PC-3 (cell line): ENCODE data around the gene TGFBR3. TPM values are rescaled to one million over a fixed set of nuclear protein-coding genes. Genes with fewer than 3 reads are reported as not detected.

Experiments used
- ATAC-seq: fragments of 200-7000 bp; cut with Tn5 transposase; 2 replicates; pipeline ENCODE4 v1.9.1; 2020; ENCODE audit warnings: mild to moderate bottlenecking, moderate library complexity
- BruUV-seq: library from RNA; stranded (reverse); fragments of 400-500 nt; replicated peaks from 2 replicates; lab custom pipeline; 2021; lab: Mats Ljungman, UMichigan
- CTCF ChIA-PET: fragments of 300-600 bp; sonication (Branson Sonifier 250); formaldehyde crosslinking; loops from one replicate; lab custom pipeline; 2022; ENCODE audit warnings: antibody characterized with exemption; lab: Charles Lee
- POLR2A ChIA-PET: fragments of 300-600 bp; sonication (Branson Sonifier 250); formaldehyde crosslinking; loops from one replicate; lab custom pipeline; 2022; ENCODE audit warnings: antibody characterized with exemption; ENCODE audit not compliant: unreplicated experiment; lab: Charles Lee
- DNase-seq: peaks from one replicate; pipeline ENCODE4 v3.0.0-alpha.2; 2015
- H2AFZ ChIP-seq: fragments of 300-600 bp; sonication (generic); 2 replicates; pipeline ENCODE4 v1.6.0; 2016; ENCODE audit warnings: antibody characterized with exemption, low read length
- H3F3A ChIP-seq: fragments of 300-600 bp; sonication (generic); one replicate; pipeline ENCODE4 v1.6.0; 2017; ENCODE audit warnings: antibody characterized with exemption, low read length, control low read depth, mild to moderate bottlenecking; ENCODE audit not compliant: unreplicated experiment
- H3K27ac ChIP-seq: fragments of 300-600 bp; sonication (generic); 2 replicates; pipeline ENCODE4 v1.5.1; 2016; ENCODE audit warnings: mild to moderate bottlenecking, low read length
- H3K27me3 ChIP-seq: fragments of 300-600 bp; sonication (generic); 2 replicates; pipeline ENCODE4 v1.6.1; 2016; ENCODE audit warnings: low read length, mixed read lengths
- H3K36me3 ChIP-seq: fragments of 300-600 bp; sonication (generic); 2 replicates; pipeline ENCODE4 v1.6.1; 2016; ENCODE audit warnings: low read depth, mixed run types, low read length, mixed read lengths
- H3K4me1 ChIP-seq: fragments of 300-600 bp; sonication (generic); 2 replicates; pipeline ENCODE4 v1.5.1; 2016; ENCODE audit warnings: low read length; ENCODE audit not compliant: insufficient read depth
- H3K4me2 ChIP-seq: fragments of 300-600 bp; sonication (generic); 2 replicates; pipeline ENCODE4 v1.6.0; 2016; ENCODE audit warnings: low read length
- H3K4me3 ChIP-seq: fragments of 300-600 bp; sonication (generic); 2 replicates; pipeline ENCODE4 v1.5.1; 2016; ENCODE audit warnings: mild to moderate bottlenecking, low read length, mixed read lengths
- H3K79me2 ChIP-seq: fragments of 300-600 bp; sonication (generic); 2 replicates; pipeline ENCODE4 v1.6.1; 2017; ENCODE audit warnings: low read length, mixed read lengths
- H3K9ac ChIP-seq: fragments of 300-600 bp; sonication (generic); 2 replicates; pipeline ENCODE4 v1.6.0; 2016; ENCODE audit warnings: mild to moderate bottlenecking, low read length
- H3K9me2 ChIP-seq: fragments of 300-600 bp; sonication (generic); replicated peaks from 2 replicates; pipeline ENCODE4 v1.6.1; 2016; ENCODE audit warnings: mixed run types, low read length, mixed read lengths
- H3K9me3 ChIP-seq: fragments of 300-600 bp; sonication (generic); 2 replicates; pipeline ENCODE4 v1.6.1; 2016; ENCODE audit warnings: low read length, mixed read lengths
- H4K20me1 ChIP-seq: fragments of 300-600 bp; sonication (generic); 2 replicates; pipeline ENCODE4 v1.6.1; 2016; ENCODE audit warnings: low read length, mixed read lengths
- CTCF ChIP-seq: fragments of 300-600 bp; sonication (generic); conservative IDR thresholded peaks from 2 replicates; pipeline ENCODE4 v1.5.1; 2017; ENCODE audit warnings: antibody characterized with exemption, low read depth, mild to moderate bottlenecking, low read length
- EZH2 ChIP-seq: fragments of 300-600 bp; sonication (generic); IDR thresholded peaks from one replicate; pipeline ENCODE4 v1.6.1; 2017; ENCODE audit warnings: antibody characterized with exemption, mild to moderate bottlenecking, low read length; ENCODE audit not compliant: unreplicated experiment
- EZH2phosphoT487 ChIP-seq: fragments of 300-600 bp; sonication (generic); IDR thresholded peaks from 2 replicates; pipeline ENCODE4 v1.6.1; 2018; ENCODE audit warnings: mild to moderate bottlenecking, antibody characterized with exemption, low read length, borderline replicate concordance
- intact Hi-C: fragments of 100-400 bp; cut with micrococcal nuclease; formaldehyde crosslinking; loops from 2 replicates; pipeline ENCODE4 v1.9.0; 2023
- total RNA-seq: library from RNA; depleted of rRNA; stranded (reverse); fragments of >200 nt; gene quantifications from 2 replicates; pipeline ENCODE4 v1.2.3, GENCODE V29; 2014

TGFBR3 gene
- total RNA-seq, 1 experiment from 2014 or later, result 2.8 TPM

DNA sequence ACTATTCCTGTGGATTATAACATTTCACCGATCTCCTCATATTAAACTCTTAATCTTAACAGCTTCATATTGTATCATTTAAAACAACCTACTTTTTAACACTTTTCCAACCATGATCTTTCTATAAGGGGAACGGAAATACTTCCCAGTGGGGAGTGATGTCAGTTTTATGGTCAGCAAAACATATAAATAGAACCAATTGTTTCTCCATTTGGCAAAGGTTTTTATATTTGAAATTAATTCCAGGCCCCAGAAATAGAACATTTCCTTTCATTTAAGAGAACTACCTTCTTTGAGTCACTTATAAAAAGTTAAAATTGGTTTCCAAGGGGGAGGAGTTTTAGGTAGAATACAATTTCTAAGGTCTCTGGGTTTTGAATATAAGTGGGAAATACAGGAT, 189.6 kb downstream of the TGFBR3 start:
- Histone ChIP-seq H4K20me1 (no peaks in the 10 kb centered on the region), H3K4me3 (no peak overlapping the region), H3K4me2 (no peak overlapping the region), H2AFZ (no peak overlapping the region), H3K36me3 (no peaks in the 10 kb centered on the region), H3K9me3 (no peaks in the 10 kb centered on the region), H3K9ac (no peak overlapping the region), H3F3A (no peaks in the 10 kb centered on the region), H3K27me3 (no peaks in the 10 kb centered on the region), H3K79me2 (no peaks in the 10 kb centered on the region), H3K27ac (no peak overlapping the region), H3K4me1 (no peaks in the 10 kb centered on the region), H3K9me2 (no peaks in the 10 kb centered on the region)
- CTCF ChIA-PET, result no interaction called here
- BruUV-seq, result no TSS peak
- POLR2A ChIA-PET, result interaction anchor here (0.5 kb wide), 1 partner anchor 1589 kb away, joined by 4 read pairs; no protein-coding TSS in a partner anchor
- TF ChIP-seq CTCF, result no peak
- TF ChIP-seq EZH2phosphoT487, result no peak
- TF ChIP-seq EZH2, result no peak
- no peak for ATAC-seq
- no peak for DNase-seq
- intact Hi-C loops, result loop anchor here (10.0 kb wide), 1 partner anchor 142 kb away; no protein-coding TSS in a partner anchor

- no peak overlapping the region for H3K9ac ChIP-seq
- ATAC-seq (no peak; the same call in 1 of the 2 replicates), DNase-seq (no peak)
- H4K20me1 ChIP-seq, result no peaks in the 10 kb centered on the region
- ChIA-PET POLR2A (no interaction called here), CTCF (no interaction called here)
- TF ChIP-seq EZH2phosphoT487 (no peak), CTCF (no peak), EZH2 (no peak)
- H3K4me3 ChIP-seq, result no peak overlapping the region
- H3K9me2 ChIP-seq, result no peaks in the 10 kb centered on the region
- BruUV-seq, result no TSS peak
- no peaks in the 10 kb centered on the region for H3K9me3 ChIP-seq
- intact Hi-C loops, result loop anchor here (10.0 kb wide), 1 partner anchor 139 kb away; no protein-coding TSS in a partner anchor
- no peaks in the 10 kb centered on the region for H3K36me3 ChIP-seq
- no peaks in the 10 kb centered on the region for H3K79me2 ChIP-seq
- H3K4me1 ChIP-seq, result no peaks in the 10 kb centered on the region
- H3K27ac ChIP-seq, result no peak overlapping the region
- no peaks in the 10 kb centered on the region for H3K27me3 ChIP-seq
- H2AFZ ChIP-seq, result no peak overlapping the region
- H3F3A ChIP-seq, result no peaks in the 10 kb centered on the region
- no peak overlapping the region for H3K4me2 ChIP-seq
Measured at GRCh38 chr1:91693557-91693956, 192.4 kb downstream of the TGFBR3 start.

- ATAC-seq (no peak), DNase-seq (no peak)
- Histone ChIP-seq H2AFZ (no peak overlapping the region), H3K79me2 (no peaks in the 10 kb centered on the region), H3K9me3 (no peaks in the 10 kb centered on the region), H3K36me3 (no peaks in the 10 kb centered on the region), H3K27me3 (no peaks in the 10 kb centered on the region), H3F3A (no peaks in the 10 kb centered on the region), H3K4me2 (no peak overlapping the region), H3K9me2 (no peaks in the 10 kb centered on the region), H3K27ac (no peak overlapping the region), H3K4me3 (no peak overlapping the region), H3K9ac (no peak overlapping the region), H3K4me1 (peaks cover under 1% of the 10 kb centered on the region; the same call in 1 of the 2 replicates), H4K20me1 (no peaks in the 10 kb centered on the region)
- ChIA-PET CTCF (no interaction called here), POLR2A (no interaction called here)
- no TSS peak for BruUV-seq
- intact Hi-C loops, result loop anchor here (10.0 kb wide), 1 partner anchor 137 kb away; no protein-coding TSS in a partner anchor
- no peak for TF ChIP-seq EZH2
- no peak for TF ChIP-seq CTCF
- TF ChIP-seq EZH2phosphoT487, result no peak
Measured at GRCh38 chr1:91691525-91691924, 194.4 kb downstream of the TGFBR3 start.
